ENCODE results near the gene OSBP2.

OSBP2 gene

DNA sequence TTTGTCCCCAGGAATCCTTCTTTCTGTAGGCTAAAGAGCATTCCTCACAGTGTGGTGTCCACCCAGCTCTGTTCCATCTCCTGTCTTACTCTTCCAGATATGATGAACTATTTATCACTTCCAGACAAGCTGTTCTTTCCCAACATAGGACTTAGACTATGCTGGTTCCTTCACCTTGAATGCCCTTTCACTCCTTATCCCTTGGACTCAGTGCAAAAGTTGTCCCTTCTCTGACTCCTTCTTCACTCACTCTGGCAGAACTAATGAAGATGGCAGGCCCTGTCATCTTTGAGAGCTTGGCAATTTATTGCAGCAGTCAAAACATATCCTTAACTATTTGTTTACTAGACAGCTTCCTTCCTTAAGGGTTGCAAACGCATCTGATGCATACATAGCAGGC, 3.5 kb upstream of the OSBP2 start:
- H2AK5ac ChIP-seq (ENCODE audit: low read depth, low read length), result no peak overlapping the region
- H4K91ac ChIP-seq (ENCODE audit: low read depth, low read length, poor library complexity), result no peak overlapping the region
- no peak overlapping the region for H3K14ac ChIP-seq (ENCODE audit: low read length)
- H2BK12ac ChIP-seq (ENCODE audit: low read length), result no peak overlapping the region
- no peak overlapping the region for H2BK15ac ChIP-seq (ENCODE audit: low read length)
- H3K9ac ChIP-seq (ENCODE audit: low read depth, low read length, poor library complexity), result no peak overlapping the region
- H4K8ac ChIP-seq (ENCODE audit: low read depth, low read length), result no peak overlapping the region
- H3K4me3 ChIP-seq (ENCODE audit: low read length in 2 of 2), result no peak overlapping the region
- no peaks in the 10 kb centered on the region for H3K36me3 ChIP-seq (replicated peaks in 1 of 2; ENCODE audit: control insufficient read depth in 2 of 2, insufficient read depth in 2 of 2, low read length in 2 of 2)
- no CpG with 5 or more reads among the region's 1 CpG for WGBS, 2 donors (ENCODE audit: extremely low coverage in 2 of 2, insufficient read length in 2 of 2, insufficient replicate concordance in 1 of 2)
- no peak overlapping the region for H3K23ac ChIP-seq (ENCODE audit: low read depth, low read length, poor library complexity)
- H3K9me3 ChIP-seq (replicated peaks in 1 of 2; ENCODE audit: control insufficient read depth in 2 of 2, insufficient read depth in 1 of 2, low read depth in 1 of 2, low read length in 2 of 2), result no peaks in the 10 kb centered on the region
- H2BK120ac ChIP-seq (ENCODE audit: low read depth, low read length), result no peak overlapping the region
- no peak overlapping the region for H3K4ac ChIP-seq (ENCODE audit: low read length)
- H3K4me1 ChIP-seq (ENCODE audit: control insufficient read depth in 2 of 2, insufficient read depth in 1 of 2, low read depth in 1 of 2, low read length in 2 of 2), result peaks cover 2 to 3% of the 10 kb centered on the region in 2 donors
- no peak for DNase-seq (ENCODE audit: low spot score)
- H3K18ac ChIP-seq (ENCODE audit: low read length), result no peak overlapping the region
- no peaks in the 10 kb centered on the region for H3K79me1 ChIP-seq (ENCODE audit: low read depth, low read length)
- H3K4me2 ChIP-seq (ENCODE audit: insufficient read depth, low read length, poor library complexity, severe bottlenecking), result no peak overlapping the region
- no peak overlapping the region for H2BK5ac ChIP-seq (ENCODE audit: low read length)
- H2AFZ ChIP-seq (ENCODE audit: low read length), result no peak overlapping the region
- H3K27ac ChIP-seq (replicated peaks; ENCODE audit: low read length), result no peak overlapping the region
- H3K27me3 ChIP-seq (ENCODE audit: control insufficient read depth in 3 of 3, insufficient read depth in 3 of 3, low read depth in 1 of 3, low read length in 3 of 3), result peaks cover 4 to 30% (median 14%) of the 10 kb centered on the region in 3 experiments

DNA sequence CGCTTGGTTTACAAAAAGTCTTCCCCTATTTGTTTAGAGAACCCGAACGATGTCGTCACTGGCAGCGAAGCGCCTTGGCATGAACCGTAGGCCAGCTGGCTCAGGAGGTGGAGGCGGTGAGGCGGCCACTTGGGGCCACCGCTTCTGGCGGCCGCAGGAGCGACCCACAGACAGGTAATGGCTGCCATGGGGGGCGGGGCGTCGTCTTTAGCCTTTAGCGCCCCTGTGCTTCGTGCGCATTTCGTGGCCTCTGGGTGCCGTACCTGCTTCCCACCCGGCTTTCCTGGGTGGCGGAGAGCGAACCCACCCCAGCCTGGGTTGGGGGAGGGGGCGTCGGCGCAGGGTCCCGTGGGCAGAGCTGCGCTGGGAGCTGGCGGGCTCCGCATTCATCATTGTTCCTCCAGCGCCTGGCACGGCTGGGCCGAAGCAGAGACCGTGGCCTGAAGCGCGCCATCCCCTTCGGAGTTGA, 469 bp upstream of the OSBP2 start:
- DNase-seq (ENCODE audit: low spot score), result peak; percentile 40
- Histone ChIP-seq H3K4ac (ENCODE audit: low read length) (peak overlapping the region; percentile 94), H3K79me1 (ENCODE audit: low read depth, low read length) (peaks cover 4% of the 10 kb centered on the region), H3K27me3 (ENCODE audit: control insufficient read depth in 3 of 3, insufficient read depth in 3 of 3, low read depth in 1 of 3, low read length in 3 of 3) (peaks cover 4 to 49% (median 19%) of the 10 kb centered on the region in 3 experiments), H2AK5ac (ENCODE audit: low read depth, low read length) (peak overlapping the region; percentile 43), H3K18ac (ENCODE audit: low read length) (peak overlapping the region; percentile 99), H3K9ac (ENCODE audit: low read depth, low read length, poor library complexity) (peak overlapping the region; percentile 94), H3K14ac (ENCODE audit: low read length) (peak overlapping the region; percentile 97), H3K36me3 (replicated peaks in 1 of 2; ENCODE audit: control insufficient read depth in 2 of 2, insufficient read depth in 2 of 2, low read length in 2 of 2) (no peaks in the 10 kb centered on the region), H3K23ac (ENCODE audit: low read depth, low read length, poor library complexity) (peak overlapping the region; percentile 61), H2BK120ac (ENCODE audit: low read depth, low read length) (no peak overlapping the region), H2BK15ac (ENCODE audit: low read length) (peak overlapping the region; percentile 78), H4K91ac (ENCODE audit: low read depth, low read length, poor library complexity) (no peak overlapping the region), H3K4me2 (ENCODE audit: insufficient read depth, low read length, poor library complexity, severe bottlenecking) (peak overlapping the region; percentile 97), H3K9me3 (replicated peaks in 1 of 2; ENCODE audit: control insufficient read depth in 2 of 2, insufficient read depth in 1 of 2, low read depth in 1 of 2, low read length in 2 of 2) (no peaks in the 10 kb centered on the region), H3K4me1 (ENCODE audit: control insufficient read depth in 2 of 2, insufficient read depth in 1 of 2, low read depth in 1 of 2, low read length in 2 of 2) (peaks cover 2 to 3% of the 10 kb centered on the region in 2 donors), H2BK5ac (ENCODE audit: low read length) (no peak overlapping the region), H2AFZ (ENCODE audit: low read length) (peak overlapping the region; percentile 100), H3K27ac (replicated peaks; ENCODE audit: low read length) (no peak overlapping the region), H2BK12ac (ENCODE audit: low read length) (peak overlapping the region; percentile 79), H4K8ac (ENCODE audit: low read depth, low read length) (no peak overlapping the region), H3K4me3 (ENCODE audit: low read length in 2 of 2) (peak overlapping the region; percentile 58 to 83)
- no CpG with 5 or more reads among the region's 38 CpGs for WGBS, 2 donors (ENCODE audit: extremely low coverage in 2 of 2, insufficient read length in 2 of 2, insufficient replicate concordance in 1 of 2)

DNA sequence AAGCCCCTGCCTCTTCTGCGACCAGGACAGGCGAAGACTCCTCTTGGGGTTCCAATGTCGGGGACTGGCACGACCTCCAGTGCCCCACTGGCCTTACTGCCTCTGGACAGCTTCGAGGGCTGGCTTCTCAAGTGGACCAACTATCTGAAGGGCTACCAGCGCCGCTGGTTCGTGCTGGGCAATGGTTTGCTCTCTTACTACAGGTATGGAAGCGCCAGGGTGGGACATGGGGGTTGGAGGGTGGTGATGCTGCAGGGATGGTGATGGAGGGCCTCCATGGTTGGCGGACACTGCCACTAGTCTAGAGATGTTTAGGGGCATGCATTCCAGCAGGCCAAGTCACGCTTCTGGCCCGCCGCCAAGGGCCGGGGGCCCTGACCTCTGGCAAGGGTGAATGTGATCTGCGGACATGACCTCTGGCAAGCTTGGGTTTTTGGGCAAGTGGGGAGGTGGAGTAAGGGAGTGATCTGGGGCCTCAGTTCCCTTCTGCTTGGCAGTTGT, 727 bp downstream of the OSBP2 start:
- H2BK120ac ChIP-seq (ENCODE audit: low read depth, low read length), result no peak overlapping the region
- peaks cover 4% of the 10 kb centered on the region for H3K79me1 ChIP-seq (ENCODE audit: low read depth, low read length)
- H3K4me2 ChIP-seq (ENCODE audit: insufficient read depth, low read length, poor library complexity, severe bottlenecking), result peak overlapping the region; percentile 94
- H3K9me3 ChIP-seq (replicated peaks in 1 of 2; ENCODE audit: control insufficient read depth in 2 of 2, insufficient read depth in 1 of 2, low read depth in 1 of 2, low read length in 2 of 2), result no peaks in the 10 kb centered on the region
- H3K4me3 ChIP-seq (ENCODE audit: low read length in 2 of 2), result peak overlapping the region; percentile 50 to 79
- H2BK5ac ChIP-seq (ENCODE audit: low read length), result peak overlapping the region; percentile 19
- peaks cover 2 to 3% of the 10 kb centered on the region in 2 donors for H3K4me1 ChIP-seq (ENCODE audit: control insufficient read depth in 2 of 2, insufficient read depth in 1 of 2, low read depth in 1 of 2, low read length in 2 of 2)
- no peaks in the 10 kb centered on the region for H3K36me3 ChIP-seq (replicated peaks in 1 of 2; ENCODE audit: control insufficient read depth in 2 of 2, insufficient read depth in 2 of 2, low read length in 2 of 2)
- no peak overlapping the region for H4K8ac ChIP-seq (ENCODE audit: low read depth, low read length)
- no peak overlapping the region for H2BK12ac ChIP-seq (ENCODE audit: low read length)
- H3K14ac ChIP-seq (ENCODE audit: low read length), result no peak overlapping the region
- no CpG with 5 or more reads among the region's 15 CpGs for WGBS, 2 donors (ENCODE audit: extremely low coverage in 2 of 2, insufficient read length in 2 of 2, insufficient replicate concordance in 1 of 2)
- no peak for DNase-seq (ENCODE audit: low spot score)
- peaks cover 4 to 55% (median 19%) of the 10 kb centered on the region in 3 experiments for H3K27me3 ChIP-seq (ENCODE audit: control insufficient read depth in 3 of 3, insufficient read depth in 3 of 3, low read depth in 1 of 3, low read length in 3 of 3)
- H3K23ac ChIP-seq (ENCODE audit: low read depth, low read length, poor library complexity), result no peak overlapping the region
- H3K27ac ChIP-seq (replicated peaks; ENCODE audit: low read length), result no peak overlapping the region
- peak overlapping the region; percentile 79 for H3K9ac ChIP-seq (ENCODE audit: low read depth, low read length, poor library complexity)
- H2AK5ac ChIP-seq (ENCODE audit: low read depth, low read length), result peak overlapping the region; percentile 51
- H2BK15ac ChIP-seq (ENCODE audit: low read length), result no peak overlapping the region
- H2AFZ ChIP-seq (ENCODE audit: low read length), result peak overlapping the region; percentile 95
- H3K18ac ChIP-seq (ENCODE audit: low read length), result peak overlapping the region; percentile 94
- no peak overlapping the region for H3K4ac ChIP-seq (ENCODE audit: low read length)
- no peak overlapping the region for H4K91ac ChIP-seq (ENCODE audit: low read depth, low read length, poor library complexity)

DNA sequence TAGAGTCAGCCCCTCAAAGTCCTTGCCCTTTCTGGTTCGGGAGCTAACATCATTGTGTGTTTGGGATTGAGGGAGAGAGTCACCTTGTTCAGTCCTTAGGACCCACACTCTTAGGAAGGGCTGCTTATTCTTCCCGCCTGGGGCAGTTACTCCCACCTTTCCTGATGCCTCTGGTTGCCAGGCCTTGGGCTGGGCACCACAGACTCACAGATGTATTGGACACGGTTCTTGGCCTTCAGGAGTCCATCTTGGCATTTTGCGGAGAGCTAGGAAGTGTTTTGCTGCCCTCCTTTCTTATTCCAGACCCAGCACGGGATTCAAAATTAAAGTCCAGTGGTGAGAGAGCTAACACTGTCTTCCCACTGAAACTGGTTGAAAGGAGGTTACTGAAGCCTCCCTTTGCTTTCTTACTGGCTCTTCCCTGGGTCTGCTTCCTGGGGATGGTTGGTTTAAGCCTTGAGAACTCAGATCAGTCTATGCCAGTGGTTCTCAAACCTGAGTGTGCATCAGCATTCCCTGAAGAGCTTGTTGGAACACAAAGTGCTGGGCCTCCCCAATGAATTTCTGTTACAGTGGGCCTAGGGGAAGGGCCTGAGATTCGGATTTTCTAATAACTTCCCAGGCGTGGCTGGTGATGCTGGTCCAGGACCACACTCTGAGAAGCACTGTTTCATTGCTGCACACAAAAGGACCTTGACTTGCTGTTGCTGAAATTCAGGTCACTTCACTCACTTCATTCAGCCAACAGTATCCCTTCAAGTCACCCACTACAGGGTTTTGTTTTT, 1.4 kb downstream of the OSBP2 start:
- H4K8ac ChIP-seq (ENCODE audit: low read depth, low read length), result no peak overlapping the region

More for the DNA sequence above, 1.4 kb downstream of the OSBP2 start:
- no peak overlapping the region for H3K18ac ChIP-seq (ENCODE audit: low read length)
- no peak overlapping the region for H2AK5ac ChIP-seq (ENCODE audit: low read depth, low read length)
- no peak overlapping the region for H3K23ac ChIP-seq (ENCODE audit: low read depth, low read length, poor library complexity)
- no peak overlapping the region for H2BK120ac ChIP-seq (ENCODE audit: low read depth, low read length)
- WGBS, 2 donors (ENCODE audit: extremely low coverage in 2 of 2, insufficient read length in 2 of 2, insufficient replicate concordance in 1 of 2), result no CpG with 5 or more reads among the region's 7 CpGs
- peaks cover 4% of the 10 kb centered on the region for H3K79me1 ChIP-seq (ENCODE audit: low read depth, low read length)
- no peak overlapping the region for H4K91ac ChIP-seq (ENCODE audit: low read depth, low read length, poor library complexity)
- no peak for DNase-seq (ENCODE audit: low spot score)
- no peak overlapping the region for H3K4me2 ChIP-seq (ENCODE audit: insufficient read depth, low read length, poor library complexity, severe bottlenecking)
- H3K9me3 ChIP-seq (replicated peaks in 1 of 2; ENCODE audit: control insufficient read depth in 2 of 2, insufficient read depth in 1 of 2, low read depth in 1 of 2, low read length in 2 of 2), result no peaks in the 10 kb centered on the region
- no peak overlapping the region for H2BK5ac ChIP-seq (ENCODE audit: low read length)
- no peak overlapping the region for H3K9ac ChIP-seq (ENCODE audit: low read depth, low read length, poor library complexity)
- no peak overlapping the region for H2BK12ac ChIP-seq (ENCODE audit: low read length)
- no peak overlapping the region for H2BK15ac ChIP-seq (ENCODE audit: low read length)
- peaks cover 4 to 55% (median 19%) of the 10 kb centered on the region in 3 experiments for H3K27me3 ChIP-seq (ENCODE audit: control insufficient read depth in 3 of 3, insufficient read depth in 3 of 3, low read depth in 1 of 3, low read length in 3 of 3)
- no peak overlapping the region for H2AFZ ChIP-seq (ENCODE audit: low read length)
- no peak overlapping the region for H3K4me3 ChIP-seq (ENCODE audit: low read length in 2 of 2)
- no peaks in the 10 kb centered on the region for H3K36me3 ChIP-seq (replicated peaks in 1 of 2; ENCODE audit: control insufficient read depth in 2 of 2, insufficient read depth in 2 of 2, low read length in 2 of 2)
- no peak overlapping the region for H3K27ac ChIP-seq (replicated peaks; ENCODE audit: low read length)
- H3K4ac ChIP-seq (ENCODE audit: low read length), result no peak overlapping the region
- H3K14ac ChIP-seq (ENCODE audit: low read length), result no peak overlapping the region
- H3K4me1 ChIP-seq (ENCODE audit: control insufficient read depth in 2 of 2, insufficient read depth in 1 of 2, low read depth in 1 of 2, low read length in 2 of 2), result peaks cover 2 to 3% of the 10 kb centered on the region in 2 donors

All from neuronal stem cell (in vitro differentiated cells).